ENCODE measurements around the gene DLAT. TPM values are rescaled to one million over a fixed set of nuclear protein-coding genes. Genes with fewer than 3 reads are reported as not detected.

The DLAT gene
- total RNA-seq, 1 donor from 2014 or later = 157 TPM

- ATAC-seq (no peak), DNase-seq (ENCODE audit: missing footprints) (no peak)
- intact Hi-C loops (cut with DNase I) = no loop called here
Measured at GRCh38 chr11:112096194-112096593, 71.0 kb downstream of the DLAT start.

GRCh38 chr11:112097734-112098528, 72.7 kb downstream of the DLAT start:
- ATAC-seq (no peak), DNase-seq (ENCODE audit: missing footprints) (no peak)
- intact Hi-C loops (cut with DNase I) = no loop called here

GRCh38 chr11:112100462-112100861, 75.3 kb downstream of the DLAT start:
- no peak for DNase-seq (ENCODE audit: missing footprints)
- intact Hi-C loops (cut with DNase I) = no loop called here
- no peak for ATAC-seq

- DNase-seq (ENCODE audit: missing footprints) = no peak
- intact Hi-C loops (cut with DNase I) = no loop called here
Measured at GRCh38 chr11:112103446-112103845, 78.2 kb downstream of the DLAT start.

GRCh38 chr11:112106070-112106469, 80.9 kb downstream of the DLAT start:
- intact Hi-C loops (cut with DNase I) = no loop called here
- ATAC-seq (no peak), DNase-seq (ENCODE audit: missing footprints) (no peak)

More at GRCh38 chr11:112103446-112103845, 78.2 kb downstream of the DLAT start:
- ATAC-seq = no peak

Other genes starting within 250 kb of the DLAT start
- 14.5 TPM for gene ALG9, start 153.8 kb upstream of the DLAT start, total RNA-seq
- gene FDXACB1, start 146.2 kb upstream of the DLAT start, total RNA-seq = 1.2 TPM
- 27.2 TPM for gene CFAP68, start 145.9 kb upstream of the DLAT start, total RNA-seq
- gene CRYAB, start 113.6 kb upstream of the DLAT start, total RNA-seq = 7,453 TPM
- gene HSPB2, start 112.7 kb upstream of the DLAT start, total RNA-seq = 43.7 TPM
- 1.9 TPM for gene C11orf52, start 106.5 kb upstream of the DLAT start, total RNA-seq
- 20.7 TPM for gene DIXDC1, start 88.1 kb upstream of the DLAT start, total RNA-seq
- gene PIH1D2, start 48.6 kb downstream of the DLAT start, total RNA-seq = 1.2 TPM
- gene NKAPD1, start 48.9 kb downstream of the DLAT start, total RNA-seq = 8.1 TPM
- gene TIMM8B, start 61.3 kb downstream of the DLAT start, total RNA-seq = 176 TPM
- gene SDHD, start 61.5 kb downstream of the DLAT start, total RNA-seq = 281 TPM
- gene IL18, start 138.7 kb downstream of the DLAT start, total RNA-seq = 1.8 TPM
- 0.54 TPM for gene TEX12, start 142.0 kb downstream of the DLAT start, total RNA-seq
- gene BCO2, start 150.1 kb downstream of the DLAT start, total RNA-seq = 155 TPM
- 31.4 TPM for gene PTS, start 201.0 kb downstream of the DLAT start, total RNA-seq
- not detected for gene PLET1, start 235.5 kb downstream of the DLAT start, total RNA-seq